Caco-2 (cell line): ENCODE data around the gene FAM168A. TPM values are rescaled to one million over a fixed set of nuclear protein-coding genes. Genes with fewer than 3 reads are reported as not detected.

Source experiments
- BruUV-seq: library from RNA; stranded (reverse); fragments of 400-500 nt; replicated peaks from 2 replicates; lab custom pipeline; 2021; lab: Mats Ljungman, UMichigan
- CTCF ChIA-PET: fragments of 300-600 bp; sonication (Branson Sonifier 250); formaldehyde crosslinking; loops from one replicate; lab custom pipeline; 2022; ENCODE audit warnings: antibody characterized with exemption; lab: Charles Lee
- POLR2A ChIA-PET: fragments of 300-600 bp; sonication (Branson Sonifier 250); formaldehyde crosslinking; loops from one replicate; lab custom pipeline; 2022; ENCODE audit warnings: antibody characterized with exemption; lab: Charles Lee
- DNase-seq, 2 experiments: peaks; one replicate each; pipeline versions ENCODE4 v3.0.0 to v3.0.0-alpha.2; 2020 to 2022
- H3K27me3 ChIP-seq: replicated peaks from 2 replicates; pipeline ENCODE4 v1.6.0; 2011; ENCODE audit warnings: low read length; ENCODE audit not compliant: control insufficient read depth, insufficient read depth
- H3K36me3 ChIP-seq: 2 replicates; pipeline ENCODE4 v1.5.1; 2011; ENCODE audit warnings: low read length; ENCODE audit not compliant: control insufficient read depth, insufficient read depth
- H3K4me1 ChIP-seq: fragments of 250-450 bp; sonication (Bioruptor Pico); 2 replicates; pipeline ENCODE4 v1.5.1; 2020; ENCODE audit warnings: mild to moderate bottlenecking
- H3K4me3 ChIP-seq: 2 replicates; pipeline ENCODE4 v1.5.1; 2011; ENCODE audit warnings: low read depth, mild to moderate bottlenecking, control low read depth, low read length
- H3K9me3 ChIP-seq: fragments of 250-450 bp; sonication (Bioruptor Pico); 2 replicates; pipeline ENCODE4 v1.5.1; 2020; ENCODE audit warnings: mild to moderate bottlenecking, moderate library complexity
- H3K27ac Mint-ChIP-seq: one replicate; pipeline ENCODE4 v1.8.0; 2022; ENCODE audit warnings: mixed read lengths; ENCODE audit not compliant: unreplicated experiment
- H3K27me3 Mint-ChIP-seq: one replicate; pipeline ENCODE4 v1.8.0; 2022; ENCODE audit warnings: mixed read lengths; ENCODE audit not compliant: insufficient read depth, unreplicated experiment
- H3K36me3 Mint-ChIP-seq: one replicate; pipeline ENCODE4 v1.8.0; 2022; ENCODE audit warnings: mild to moderate bottlenecking, mixed read lengths; ENCODE audit not compliant: insufficient read depth, unreplicated experiment
- H3K4me1 Mint-ChIP-seq: one replicate; pipeline ENCODE4 v1.8.0; 2022; ENCODE audit warnings: low read depth, mixed read lengths; ENCODE audit not compliant: unreplicated experiment
- H3K4me3 Mint-ChIP-seq: one replicate; pipeline ENCODE4 v1.8.0; 2022; ENCODE audit warnings: mild to moderate bottlenecking, moderate library complexity, mixed read lengths; ENCODE audit not compliant: unreplicated experiment
- H3K9me3 Mint-ChIP-seq: one replicate; pipeline ENCODE4 v1.8.0; 2022; ENCODE audit warnings: mixed read lengths; ENCODE audit not compliant: unreplicated experiment
- intact Hi-C: fragments of 100-400 bp; cut with micrococcal nuclease; formaldehyde crosslinking; loops from one replicate; pipeline ENCODE4 v1.10.0; 2022; ENCODE audit not compliant: unreplicated experiment
- total RNA-seq: library from RNA; stranded (reverse); gene quantifications from 2 replicates; pipeline ENCODE4 v1.2.3, GENCODE V29; 2022
- TF ChIP-seq, protein P1 (sequence below), 2 experiments: fragments of 200-600 bp in 1 of 2; IDR thresholded peaks; 1 replicate in 1 of 2; 2 replicates in 1 of 2; pipeline versions ENCODE4 v1.5.1 to v1.8.0; 2011 to 2022; ENCODE audit warnings: antibody characterized with exemption in 1 of 2, control low read depth in 1 of 2, inconsistent platforms in 1 of 2, low read depth in 1 of 2, low read length in 1 of 2, mild to moderate bottlenecking in 1 of 2, moderate library complexity in 1 of 2; ENCODE audit not compliant: insufficient read depth in 1 of 2, severe bottlenecking in 1 of 2, unreplicated experiment in 1 of 2

The FAM168A gene
- total RNA-seq, 1 experiment from 2014 or later, result 46.0 TPM

- H3K9me3 Mint-ChIP-seq, result no peaks in the 10 kb centered on the region
- POLR2A ChIA-PET, result no interaction called here
- peaks cover 6% of the 10 kb centered on the region for H3K4me1 Mint-ChIP-seq
- Histone ChIP-seq H3K27me3 (no peaks in the 10 kb centered on the region), H3K36me3 (no peaks in the 10 kb centered on the region), H3K4me1 (no peaks in the 10 kb centered on the region), H3K4me3 (no peak overlapping the region), H3K9me3 (no peaks in the 10 kb centered on the region)
- H3K36me3 Mint-ChIP-seq, result no peaks in the 10 kb centered on the region
- intact Hi-C loops, result no loop called here
- no peak overlapping the region for H3K4me3 Mint-ChIP-seq
- CTCF ChIA-PET, result no interaction called here
- BruUV-seq, result no TSS peak
- DNase-seq, result no peak
- H3K27me3 Mint-ChIP-seq, result no peaks in the 10 kb centered on the region
- TF ChIP-seq, protein P1, sequence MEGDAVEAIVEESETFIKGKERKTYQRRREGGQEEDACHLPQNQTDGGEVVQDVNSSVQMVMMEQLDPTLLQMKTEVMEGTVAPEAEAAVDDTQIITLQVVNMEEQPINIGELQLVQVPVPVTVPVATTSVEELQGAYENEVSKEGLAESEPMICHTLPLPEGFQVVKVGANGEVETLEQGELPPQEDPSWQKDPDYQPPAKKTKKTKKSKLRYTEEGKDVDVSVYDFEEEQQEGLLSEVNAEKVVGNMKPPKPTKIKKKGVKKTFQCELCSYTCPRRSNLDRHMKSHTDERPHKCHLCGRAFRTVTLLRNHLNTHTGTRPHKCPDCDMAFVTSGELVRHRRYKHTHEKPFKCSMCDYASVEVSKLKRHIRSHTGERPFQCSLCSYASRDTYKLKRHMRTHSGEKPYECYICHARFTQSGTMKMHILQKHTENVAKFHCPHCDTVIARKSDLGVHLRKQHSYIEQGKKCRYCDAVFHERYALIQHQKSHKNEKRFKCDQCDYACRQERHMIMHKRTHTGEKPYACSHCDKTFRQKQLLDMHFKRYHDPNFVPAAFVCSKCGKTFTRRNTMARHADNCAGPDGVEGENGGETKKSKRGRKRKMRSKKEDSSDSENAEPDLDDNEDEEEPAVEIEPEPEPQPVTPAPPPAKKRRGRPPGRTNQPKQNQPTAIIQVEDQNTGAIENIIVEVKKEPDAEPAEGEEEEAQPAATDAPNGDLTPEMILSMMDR (IDR thresholded peaks at IDR 0.05; ENCODE audit: insufficient read depth in 1 of 2, low read depth in 1 of 2, low read length in 1 of 2, severe bottlenecking in 1 of 2, unreplicated experiment in 1 of 2), result no peak
- H3K27ac Mint-ChIP-seq, result no peak overlapping the region
Observed at GRCh38 chr11:73463359-73463758, 134.6 kb downstream of the FAM168A start.

DNA sequence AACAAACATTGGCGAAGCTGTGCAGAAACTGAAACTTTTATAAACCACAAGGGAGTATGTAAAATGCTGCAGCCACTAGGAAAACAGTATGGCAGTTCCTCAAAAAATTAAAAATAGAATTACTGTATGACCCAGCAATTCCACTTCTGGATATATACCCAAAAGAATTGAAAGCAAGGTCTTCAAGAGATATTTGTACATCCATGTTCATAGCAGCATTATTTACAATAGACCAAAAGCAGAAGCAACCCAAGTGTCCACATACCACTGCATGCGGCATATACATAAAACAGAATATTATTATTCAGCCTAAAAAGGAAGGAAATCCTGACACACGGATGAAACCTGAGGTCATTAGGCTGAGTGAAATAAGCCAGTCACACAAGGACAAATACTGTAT lies 135.9 kb downstream of the FAM168A start:
- H3K36me3 ChIP-seq, result no peaks in the 10 kb centered on the region
- H3K4me1 ChIP-seq, result no peaks in the 10 kb centered on the region
- H3K27me3 ChIP-seq, result no peaks in the 10 kb centered on the region
- peaks cover 6% of the 10 kb centered on the region for H3K4me1 Mint-ChIP-seq
- POLR2A ChIA-PET, result no interaction called here
- no peaks in the 10 kb centered on the region for H3K9me3 ChIP-seq
- H3K4me3 ChIP-seq, result no peak overlapping the region
- no peak overlapping the region for H3K27ac Mint-ChIP-seq
- H3K4me3 Mint-ChIP-seq, result no peak overlapping the region
- H3K9me3 Mint-ChIP-seq, result no peaks in the 10 kb centered on the region
- TF ChIP-seq, protein P1 (IDR thresholded peaks at IDR 0.05; ENCODE audit: insufficient read depth in 1 of 2, low read depth in 1 of 2, low read length in 1 of 2, severe bottlenecking in 1 of 2, unreplicated experiment in 1 of 2), result no peak
- no TSS peak for BruUV-seq
- CTCF ChIA-PET, result interaction anchor here (0.6 kb wide), 1 partner anchor 928 kb away, joined by 5 read pairs; no protein-coding TSS in a partner anchor
- intact Hi-C loops, result no loop called here
- DNase-seq, result no peak
- no peaks in the 10 kb centered on the region for H3K27me3 Mint-ChIP-seq
- H3K36me3 Mint-ChIP-seq, result no peaks in the 10 kb centered on the region

DNA sequence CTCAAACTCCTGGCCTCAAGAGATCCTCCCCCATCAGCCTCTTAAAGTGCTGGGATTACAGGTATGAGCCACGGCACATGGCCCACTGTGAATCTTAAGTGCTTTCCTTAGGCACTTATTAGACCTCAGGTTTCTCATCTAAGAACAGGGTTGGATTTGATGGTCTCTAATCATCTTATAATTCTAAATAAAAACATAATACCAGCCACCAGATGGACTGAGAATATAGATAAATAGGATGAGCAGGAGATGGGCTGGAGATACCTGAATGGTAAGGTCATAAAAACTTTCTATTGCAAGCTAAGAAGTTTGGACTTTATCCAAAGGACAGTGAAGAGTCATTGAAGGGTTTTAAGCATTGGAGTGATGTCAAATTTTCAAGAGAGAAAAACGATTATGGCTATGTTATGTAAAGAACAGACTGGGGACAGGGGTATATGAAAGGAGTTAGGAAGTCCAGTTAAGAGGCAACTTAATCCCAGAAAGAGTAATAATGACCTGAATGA lies 136.5 kb downstream of the FAM168A start:
- Histone ChIP-seq H3K9me3 (no peaks in the 10 kb centered on the region), H3K4me1 (no peaks in the 10 kb centered on the region), H3K27me3 (no peaks in the 10 kb centered on the region), H3K36me3 (no peaks in the 10 kb centered on the region), H3K4me3 (no peak overlapping the region)
- no TSS peak for BruUV-seq
- intact Hi-C loops, result no loop called here
- ChIA-PET CTCF (no interaction called here), POLR2A (interaction anchor here (0.5 kb wide), 1 partner anchor 12 kb away, joined by 3 read pairs; no protein-coding TSS in a partner anchor)
- Mint-ChIP-seq H3K36me3 (no peaks in the 10 kb centered on the region), H3K4me3 (no peak overlapping the region), H3K9me3 (no peaks in the 10 kb centered on the region), H3K27ac (no peak overlapping the region), H3K27me3 (no peaks in the 10 kb centered on the region), H3K4me1 (peaks cover 6% of the 10 kb centered on the region)
- DNase-seq, result no peak
- TF ChIP-seq, protein P1 (IDR thresholded peaks at IDR 0.05; ENCODE audit: insufficient read depth in 1 of 2, low read depth in 1 of 2, low read length in 1 of 2, severe bottlenecking in 1 of 2, unreplicated experiment in 1 of 2), result no peak
